Keratinocyte (primary cell): Measurements from ENCODE around the gene TICRR.

Experiments used
- EZH2 ChIP-seq: IDR thresholded peaks from one replicate; pipeline ENCODE4 v1.6.1; 2012; ENCODE audit warnings: inconsistent platforms, mild to moderate bottlenecking, low read length, moderate library complexity
- TF ChIP-seq, protein P1 (sequence below), 3 experiments: IDR thresholded peaks in 1 of 3; conservative IDR thresholded peaks in 1 of 3; optimal IDR thresholded peaks in 1 of 3; 2 replicates in 2 of 3; 3 replicates in 1 of 3; pipeline versions ENCODE3 to v1.5.1; 2011; ENCODE audit warnings: low read length in 3 of 3, mild to moderate bottlenecking in 3 of 3, moderate library complexity in 2 of 3, control low read depth in 1 of 3, inconsistent platforms in 1 of 3; ENCODE audit not compliant: insufficient read depth in 2 of 3; ENCODE audit errors: extremely low read depth in 1 of 3

DNA sequence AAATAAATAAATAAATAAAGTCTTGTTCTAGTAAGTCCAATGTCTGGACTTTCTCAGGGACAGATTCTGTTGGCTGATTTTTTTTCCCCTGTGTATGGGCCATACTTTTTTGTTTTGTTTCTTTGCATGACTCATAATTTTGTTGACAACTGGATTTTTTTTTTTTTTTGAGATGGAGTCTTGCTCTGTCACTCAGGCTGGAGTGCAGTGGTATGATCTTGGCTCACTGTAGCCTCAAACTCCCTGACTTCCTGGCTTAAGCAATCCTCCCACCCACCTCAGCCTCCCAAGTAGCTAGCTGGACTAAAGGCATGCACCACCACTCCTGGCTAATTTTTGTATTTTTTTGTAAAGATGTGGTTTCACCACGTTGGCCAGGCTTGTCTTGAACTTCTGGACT is 38.9 kb downstream of the TICRR start:
- TF ChIP-seq, protein P1, sequence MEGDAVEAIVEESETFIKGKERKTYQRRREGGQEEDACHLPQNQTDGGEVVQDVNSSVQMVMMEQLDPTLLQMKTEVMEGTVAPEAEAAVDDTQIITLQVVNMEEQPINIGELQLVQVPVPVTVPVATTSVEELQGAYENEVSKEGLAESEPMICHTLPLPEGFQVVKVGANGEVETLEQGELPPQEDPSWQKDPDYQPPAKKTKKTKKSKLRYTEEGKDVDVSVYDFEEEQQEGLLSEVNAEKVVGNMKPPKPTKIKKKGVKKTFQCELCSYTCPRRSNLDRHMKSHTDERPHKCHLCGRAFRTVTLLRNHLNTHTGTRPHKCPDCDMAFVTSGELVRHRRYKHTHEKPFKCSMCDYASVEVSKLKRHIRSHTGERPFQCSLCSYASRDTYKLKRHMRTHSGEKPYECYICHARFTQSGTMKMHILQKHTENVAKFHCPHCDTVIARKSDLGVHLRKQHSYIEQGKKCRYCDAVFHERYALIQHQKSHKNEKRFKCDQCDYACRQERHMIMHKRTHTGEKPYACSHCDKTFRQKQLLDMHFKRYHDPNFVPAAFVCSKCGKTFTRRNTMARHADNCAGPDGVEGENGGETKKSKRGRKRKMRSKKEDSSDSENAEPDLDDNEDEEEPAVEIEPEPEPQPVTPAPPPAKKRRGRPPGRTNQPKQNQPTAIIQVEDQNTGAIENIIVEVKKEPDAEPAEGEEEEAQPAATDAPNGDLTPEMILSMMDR (optimal IDR thresholded peaks at IDR 0.05 in 1 of 3, IDR thresholded peaks at IDR 0.05 in 1 of 3, conservative IDR thresholded peaks at IDR 0.05 in 1 of 3; ENCODE audit: extremely low read depth in 1 of 3, insufficient read depth in 2 of 3, low read length in 3 of 3) = no peak
- no peak for TF ChIP-seq EZH2
